Activated CD4-positive, alpha-beta T cell treated with anti-CD3 and anti-CD28 coated beads for 24 hours (primary cell): Measurements from ENCODE around the gene PRR20G.
"Not testable (repeated sequence)": the region's sequence is repeated elsewhere in the genome, so short reads cannot be mapped to it uniquely, and the experiment has no call there.

Experiments used
- DNase-seq, 2 donors: peaks; one replicate each; pipeline ENCODE4 v3.0.0-alpha.2; 2020; ENCODE audit warnings: low read depth in 2 of 2

PRR20G gene

GRCh38 chr3:127287840-127288239 lies at the start of gene PRR20G:
Gene PRR20G (minus strand): TSS chr3:127288046. CDS start chr3:127287365, 681 bp downstream.
- DNase-seq: no peak

- no peak for DNase-seq
Measured at GRCh38 chr3:127337001-127337400, 49.2 kb upstream of the PRR20G start.

GRCh38 chr3:127336101-127336500 lies 48.3 kb upstream of the PRR20G start:
- no peak for DNase-seq

- no peak for DNase-seq
Measured at GRCh38 chr3:127330385-127330784, 42.5 kb upstream of the PRR20G start.

- DNase-seq: no peak
Measured at GRCh38 chr3:127329631-127330285, 41.9 kb upstream of the PRR20G start.

DNA sequence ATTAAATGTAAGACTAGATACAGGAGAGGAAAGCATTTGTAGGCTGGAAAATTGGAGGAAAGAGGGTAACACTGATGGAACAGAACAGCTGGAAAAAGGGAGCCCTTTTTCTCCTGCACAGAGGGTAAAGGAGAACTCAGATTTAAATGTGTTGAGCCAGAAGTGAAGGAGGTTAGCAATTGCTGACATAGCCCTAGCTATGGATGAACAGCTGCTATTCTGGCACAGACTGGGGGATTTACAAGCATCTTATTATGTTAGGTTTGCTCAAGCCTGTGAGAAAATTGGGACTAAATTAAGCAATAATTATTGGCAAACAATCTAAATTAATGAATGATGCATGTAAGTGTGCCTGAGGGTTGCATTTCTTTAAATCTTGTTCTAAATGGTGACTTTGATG lies 40.6 kb upstream of the PRR20G start:
- DNase-seq: no peak

- DNase-seq: no peak
Measured at GRCh38 chr3:127326341-127326740, 38.5 kb upstream of the PRR20G start.

GRCh38 chr3:127325629-127325961 lies 37.7 kb upstream of the PRR20G start:
- DNase-seq: no peak

- DNase-seq: no peak
Measured at GRCh38 chr3:127324913-127325628, 37.2 kb upstream of the PRR20G start.

- no peak for DNase-seq
Measured at GRCh38 chr3:127324076-127324475, 36.2 kb upstream of the PRR20G start.

DNA sequence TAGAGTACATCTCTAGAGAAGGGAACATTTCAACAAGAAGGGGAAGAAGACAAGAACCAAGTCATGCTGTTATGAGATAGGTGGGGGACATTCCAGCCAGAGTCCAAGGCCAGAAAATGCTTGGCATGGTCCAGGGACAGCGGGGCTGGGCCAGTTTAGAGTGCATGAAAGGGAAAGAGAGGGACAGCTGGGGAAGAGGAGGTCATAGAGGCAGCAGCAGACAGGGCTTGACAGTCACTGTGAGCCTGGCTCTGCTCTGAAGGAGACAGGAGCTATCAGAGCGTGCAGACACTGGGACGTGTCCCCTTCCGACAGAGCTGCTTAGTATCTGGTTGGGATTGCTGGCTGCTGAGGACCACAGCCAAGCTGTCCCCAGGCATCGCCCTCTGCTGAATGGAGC lies 35.7 kb upstream of the PRR20G start:
- DNase-seq: no peak

- DNase-seq: no peak
Measured at GRCh38 chr3:127321371-127321770, 33.5 kb upstream of the PRR20G start.

- no peak for DNase-seq
Measured at GRCh38 chr3:127320529-127321121, 32.8 kb upstream of the PRR20G start.

DNA sequence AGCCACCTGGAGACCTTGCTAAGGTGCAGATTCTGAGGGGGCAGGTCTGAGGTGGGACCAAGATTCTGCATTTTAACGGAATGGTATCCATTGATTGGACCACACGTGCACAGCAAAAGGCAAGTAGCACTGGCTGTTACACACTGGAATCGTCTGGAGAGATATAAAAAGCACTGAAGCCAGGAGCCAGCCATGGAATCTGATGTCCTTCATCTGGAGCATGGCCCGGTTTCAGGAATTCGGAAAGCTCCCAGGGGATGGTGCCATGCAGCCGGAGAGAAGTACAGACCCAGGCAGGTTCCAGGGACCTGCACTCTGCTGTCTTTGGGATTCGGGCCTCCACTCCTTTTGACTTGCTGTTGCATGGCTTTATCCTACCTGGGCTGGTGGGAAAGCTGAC lies 28.8 kb upstream of the PRR20G start:
- no peak for DNase-seq

- no peak for DNase-seq
Measured at GRCh38 chr3:127312818-127313217, 25.0 kb upstream of the PRR20G start.

- DNase-seq: not testable (repeated sequence)
Measured at GRCh38 chr3:127308821-127309220, 21.0 kb upstream of the PRR20G start.

- DNase-seq: no peak
Measured at GRCh38 chr3:127307916-127308315, 20.1 kb upstream of the PRR20G start.

DNA sequence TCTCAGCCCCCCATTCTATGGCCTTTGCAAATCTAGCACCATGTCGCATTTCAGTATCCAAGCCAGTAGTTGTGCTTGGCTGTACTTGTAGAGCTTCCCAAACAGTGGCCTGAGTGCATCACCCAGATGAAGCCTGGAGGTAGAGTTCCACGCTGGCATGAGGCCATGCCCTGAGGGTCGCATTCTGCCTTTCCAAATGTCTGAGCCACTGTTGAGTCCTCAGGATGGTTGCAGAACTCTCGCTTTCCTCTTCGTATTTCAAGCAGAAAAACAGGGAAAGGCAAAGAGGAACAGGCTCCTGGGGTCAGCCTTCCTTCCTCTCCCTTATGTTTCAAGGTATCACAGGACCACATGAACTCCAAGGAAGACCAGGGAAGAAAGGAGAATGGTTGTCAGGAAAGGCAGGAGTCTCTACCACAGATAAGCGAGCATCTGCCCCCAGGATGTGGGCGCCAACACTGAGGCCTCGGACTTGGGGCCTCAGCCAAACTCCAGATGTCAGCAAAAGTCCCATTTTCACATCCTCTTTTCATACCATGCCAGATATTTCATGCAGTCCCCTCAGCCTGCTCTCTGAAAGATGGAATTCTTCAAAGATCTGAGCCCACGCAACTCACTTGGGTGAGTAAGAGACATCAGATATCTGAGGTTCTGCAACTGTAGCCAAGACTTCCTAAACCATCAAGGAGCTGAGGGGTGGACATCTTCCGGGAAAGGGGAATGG lies 19.4 kb upstream of the PRR20G start:
- no peak for DNase-seq

DNA sequence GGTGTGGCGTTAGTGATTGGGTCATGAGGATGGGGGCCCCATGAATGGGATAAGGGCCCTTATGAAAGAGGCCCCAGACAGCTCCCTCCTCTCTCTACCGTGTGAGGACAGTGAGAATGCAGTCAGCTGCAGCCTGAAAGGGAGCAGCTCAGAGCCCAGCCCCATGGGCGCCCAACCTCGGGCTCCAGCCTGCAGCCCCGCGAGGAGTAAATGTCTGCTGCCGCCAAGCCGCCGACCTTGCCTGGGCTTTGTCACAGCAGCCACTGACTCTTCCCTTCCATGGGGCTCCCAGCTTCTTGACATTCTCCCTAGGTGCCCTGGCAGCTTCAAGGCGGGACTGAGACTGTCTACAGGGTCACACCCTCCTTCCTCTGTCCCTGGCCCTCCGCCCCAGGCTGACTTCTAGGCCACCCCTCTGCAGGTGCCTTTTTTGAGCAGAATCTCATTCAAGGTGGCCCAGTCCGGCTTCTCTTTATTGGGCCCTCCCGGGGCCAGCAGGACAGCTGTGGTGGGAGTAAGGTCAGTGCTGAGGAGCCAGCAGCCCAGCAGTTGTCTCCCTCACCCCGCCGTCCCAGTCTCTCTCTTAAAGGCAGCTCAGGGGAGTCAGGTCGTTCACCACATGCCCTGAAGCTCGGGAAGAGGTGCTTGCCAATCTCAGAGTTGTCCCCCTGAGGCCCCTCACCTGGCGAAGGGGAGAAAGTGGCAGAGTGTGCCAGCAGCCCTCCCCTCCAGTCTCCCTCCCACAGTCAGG lies 18.7 kb upstream of the PRR20G start:
- DNase-seq: no peak

- DNase-seq: no peak
Measured at GRCh38 chr3:127305499-127306060, 17.7 kb upstream of the PRR20G start.

DNA sequence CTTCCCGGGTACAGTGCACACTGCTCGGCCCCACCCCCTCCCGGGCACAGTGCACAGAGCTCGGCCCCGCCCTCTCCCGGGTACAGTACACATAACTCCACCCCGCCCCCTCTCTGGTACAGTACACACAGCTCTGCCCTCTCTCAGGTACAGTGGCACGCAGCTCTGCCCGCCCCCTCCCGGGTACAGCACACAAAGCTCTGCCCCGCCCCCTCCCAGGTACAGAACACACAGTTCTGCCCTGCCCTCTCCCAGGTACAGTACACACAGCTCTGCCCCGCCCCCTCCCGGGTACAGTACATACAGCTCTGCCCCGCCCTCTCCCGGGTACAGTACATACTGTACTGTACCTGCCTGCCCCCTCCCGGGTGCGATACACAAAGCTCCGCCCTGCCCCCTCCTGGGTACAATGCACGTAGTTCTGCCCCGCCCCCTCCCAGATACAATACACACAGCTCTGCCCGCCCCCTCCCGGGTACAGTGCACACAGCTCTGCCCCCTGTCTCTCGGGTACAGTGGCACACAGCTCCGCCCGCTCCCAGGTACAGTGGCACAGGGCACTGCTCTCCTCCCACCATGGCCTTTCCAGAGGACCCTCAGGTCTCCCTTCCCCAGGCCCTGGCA lies 16.4 kb upstream of the PRR20G start:
- no peak for DNase-seq
